GM12891 (cell line): Measurements from ENCODE around the gene CHCHD4.

ENCODE experiments used
- POLR2A ChIP-seq: IDR thresholded peaks from 2 replicates; pipeline ENCODE4 v1.6.1; 2011; ENCODE audit warnings: low read depth, low read length, control low read depth
- POLR2AphosphoS5 ChIP-seq: IDR thresholded peaks from 2 replicates; pipeline ENCODE4 v1.6.1; 2011; ENCODE audit warnings: low read depth, low read length, control low read depth

- TF ChIP-seq POLR2A (no peak), POLR2AphosphoS5 (no peak)
Measured at GRCh38 chr3:14145670-14146380, 21.2 kb upstream of the CHCHD4 start.
